ENCODE measurements around the gene PHOSPHO2.

DNA sequence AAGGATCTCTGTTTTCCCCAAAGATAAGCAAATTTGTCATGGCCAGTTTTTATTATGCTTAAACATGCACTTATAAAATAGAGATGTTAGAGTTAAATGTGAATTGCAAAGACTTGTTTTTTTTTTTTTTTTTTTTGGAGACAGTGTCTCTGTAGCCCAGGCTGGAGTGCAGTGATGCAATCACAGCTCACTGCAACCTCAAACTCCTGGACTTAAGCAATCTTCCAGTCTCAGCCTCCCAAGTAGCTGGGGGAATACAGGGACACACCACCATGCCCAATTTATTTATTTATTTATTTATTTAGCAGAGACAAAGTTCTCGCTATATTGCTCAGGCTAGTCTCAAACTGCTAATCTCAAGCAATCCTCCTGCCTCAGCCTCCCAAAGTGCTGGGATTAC is 15.1 kb downstream of the PHOSPHO2 start:
- TF ChIP-seq CTCF (conservative IDR thresholded peaks at IDR 0.05; ENCODE audit: low read depth, low read length): no peak
- no peak for TF ChIP-seq EZH2 (IDR thresholded peaks at IDR 0.05; ENCODE audit: borderline replicate concordance, low read depth, low read length, poor library complexity, severe bottlenecking)
